ENCODE results near the gene CDK5RAP2. TPM values are rescaled to one million over a fixed set of nuclear protein-coding genes. Genes with fewer than 3 reads are reported as not detected.

Gene CDK5RAP2
- total RNA-seq, 1 donor from 2014 or later, result 33.6 TPM

DNA sequence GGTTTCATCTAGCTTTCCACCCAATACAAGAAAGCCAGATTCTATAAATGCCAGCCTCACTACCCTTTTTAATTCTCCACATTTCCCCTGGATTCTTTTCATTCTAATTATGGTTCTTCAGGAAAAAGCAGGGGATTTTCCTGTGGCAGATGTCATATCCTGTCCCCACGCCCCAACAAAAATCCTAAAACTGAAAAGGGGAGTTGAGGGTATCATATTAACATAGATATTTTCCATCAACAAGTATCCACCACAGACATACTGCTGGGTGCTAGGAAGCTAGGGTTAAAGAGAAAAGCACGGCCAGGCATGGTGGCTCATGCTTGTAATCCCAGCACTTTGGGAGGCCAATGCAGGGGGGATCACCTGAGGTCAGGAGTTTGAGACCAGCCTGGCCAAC, 38.0 kb downstream of the CDK5RAP2 start:
- Histone ChIP-seq H3K27me3 (no peaks in the 10 kb centered on the region), H3K36me3 (peaks cover 47 to 66% of the 10 kb centered on the region in 2 donors), H3K9me3 (no peaks in the 10 kb centered on the region), H3K4me3 (no peak overlapping the region), H3K27ac (no peak overlapping the region), H3K4me1 (no peaks in the 10 kb centered on the region)
- DNase-seq (ENCODE audit: low spot score in 2 of 2), result no peak
- intact Hi-C loops (cut with DNase I), result no loop called here
- TF ChIP-seq CTCF (IDR thresholded peaks at IDR 0.05), result no peak

- intact Hi-C loops (cut with DNase I), result no loop called here
Measured at GRCh38 chr9:120539951-120540350, 40.0 kb downstream of the CDK5RAP2 start.

DNA sequence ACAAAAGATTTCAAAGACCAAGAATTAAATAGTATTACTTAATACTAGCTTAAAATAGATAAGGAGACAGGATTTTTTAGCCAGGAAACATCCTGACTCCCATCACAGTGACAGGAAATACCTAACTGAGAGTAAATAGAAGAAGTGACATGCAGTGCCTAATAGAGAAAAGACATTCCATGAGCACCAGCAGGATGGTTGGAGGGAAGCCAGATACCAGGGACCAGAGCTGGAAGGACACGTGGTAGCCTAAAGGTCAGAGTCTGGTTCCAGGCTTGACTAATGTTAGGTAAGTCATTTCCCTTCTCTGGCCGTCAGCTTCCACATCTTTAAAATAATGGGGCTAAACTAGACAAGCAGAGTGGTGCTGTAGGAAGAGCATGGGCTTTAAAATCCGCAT, 41.6 kb downstream of the CDK5RAP2 start:
- peaks cover 42 to 67% of the 10 kb centered on the region in 2 donors for H3K36me3 ChIP-seq

More at GRCh38 chr9:120539951-120540350, 40.0 kb downstream of the CDK5RAP2 start:
- H3K9me3 ChIP-seq, result no peaks in the 10 kb centered on the region
- no peak overlapping the region for H3K27ac ChIP-seq
- H3K4me3 ChIP-seq, result no peak overlapping the region
- no peaks in the 10 kb centered on the region for H3K27me3 ChIP-seq
- no peaks in the 10 kb centered on the region for H3K4me1 ChIP-seq
- peaks cover 41 to 67% of the 10 kb centered on the region in 2 donors for H3K36me3 ChIP-seq
- no peak for TF ChIP-seq CTCF (IDR thresholded peaks at IDR 0.05)
- DNase-seq (ENCODE audit: low spot score in 2 of 2), result no peak

GRCh38 chr9:120536949-120537640, 42.9 kb downstream of the CDK5RAP2 start:
- Histone ChIP-seq H3K4me1 (no peaks in the 10 kb centered on the region), H3K4me3 (no peak overlapping the region), H3K27ac (no peak overlapping the region), H3K36me3 (peaks cover 33 to 71% of the 10 kb centered on the region in 2 donors), H3K9me3 (no peaks in the 10 kb centered on the region), H3K27me3 (no peaks in the 10 kb centered on the region)
- no peak for DNase-seq (ENCODE audit: low spot score in 2 of 2)
- no peak for TF ChIP-seq CTCF (IDR thresholded peaks at IDR 0.05)
- intact Hi-C loops (cut with DNase I), result no loop called here

More for the DNA sequence above, 41.6 kb downstream of the CDK5RAP2 start:
- H3K4me1 ChIP-seq, result no peaks in the 10 kb centered on the region
- peak overlapping the region in 1 of 2 donors; percentile 6 for H3K27ac ChIP-seq
- no peak for DNase-seq (ENCODE audit: low spot score in 2 of 2)
- H3K27me3 ChIP-seq, result no peaks in the 10 kb centered on the region
- no peaks in the 10 kb centered on the region for H3K9me3 ChIP-seq
- no peak for TF ChIP-seq CTCF (IDR thresholded peaks at IDR 0.05)
- intact Hi-C loops (cut with DNase I), result no loop called here
- no peak overlapping the region for H3K4me3 ChIP-seq

- intact Hi-C loops (cut with DNase I), result no loop called here
- H3K27ac ChIP-seq, result no peak overlapping the region
- no peaks in the 10 kb centered on the region for H3K4me1 ChIP-seq
- no peak for TF ChIP-seq CTCF (IDR thresholded peaks at IDR 0.05)
- no peaks in the 10 kb centered on the region for H3K27me3 ChIP-seq
- H3K4me3 ChIP-seq, result no peak overlapping the region
- H3K36me3 ChIP-seq, result peaks cover 37 to 72% of the 10 kb centered on the region in 2 donors
- H3K9me3 ChIP-seq, result no peaks in the 10 kb centered on the region
- no peak for DNase-seq (ENCODE audit: low spot score in 2 of 2)
Measured at GRCh38 chr9:120536094-120536493, 43.9 kb downstream of the CDK5RAP2 start.

Data from ascending aorta (tissue), 2 donors.